ENCODE data around the gene RRP8.
A peak's percentile ranks its signal among the peaks of the same experiment; 100 is the strongest.

RRP8 gene

GRCh38 chr11:6632116-6633073, 29.0 kb upstream of the RRP8 start:
- no peak for DNase-seq

GRCh38 chr11:6631361-6631890, 28.0 kb upstream of the RRP8 start:
- DNase-seq: no peak

GRCh38 chr11:6630632-6631291, 27.3 kb upstream of the RRP8 start:
- DNase-seq: no peak

- DNase-seq: no peak
These were observed 26.6 kb upstream of the RRP8 start for GRCh38 chr11:6629892-6630631.

GRCh38 chr11:6629573-6629891, 26.1 kb upstream of the RRP8 start:
- DNase-seq: no peak

GRCh38 chr11:6628526-6628925, 25.1 kb upstream of the RRP8 start:
- no peak for DNase-seq

- DNase-seq: no peak
These were observed 24.4 kb upstream of the RRP8 start for GRCh38 chr11:6627762-6628241.

- DNase-seq: no peak
These were observed 23.8 kb upstream of the RRP8 start for GRCh38 chr11:6626971-6627761.

- DNase-seq: no peak
These were observed 22.5 kb upstream of the RRP8 start for GRCh38 chr11:6625832-6626420.

GRCh38 chr11:6625156-6625831, 21.9 kb upstream of the RRP8 start:
- no peak for DNase-seq

GRCh38 chr11:6623391-6624363, 20.3 kb upstream of the RRP8 start:
- DNase-seq: no peak

GRCh38 chr11:6622261-6623171, 19.1 kb upstream of the RRP8 start:
- no peak for DNase-seq

GRCh38 chr11:6621711-6622211, 18.3 kb upstream of the RRP8 start:
- no peak for DNase-seq

- DNase-seq: no peak
These were observed 17.2 kb upstream of the RRP8 start for GRCh38 chr11:6620636-6621035.

GRCh38 chr11:6619004-6619745, 15.8 kb upstream of the RRP8 start, which contains the start of gene TPP1:
TPP1 (minus strand) TSS chr11:6619422; CDS start chr11:6619400, 22 bp downstream.
- peak; percentile 84 for DNase-seq

- peak; percentile 69 for DNase-seq
These were observed 14.9 kb upstream of the RRP8 start for GRCh38 chr11:6618117-6619003.

- DNase-seq: no peak
These were observed 13.9 kb upstream of the RRP8 start for GRCh38 chr11:6617315-6617781.

Data from stimulated activated naive CD4-positive, alpha-beta T cell treated with Interleukin-2 at 50 U/mL for 16 hours (primary cell).